GM23338 (cell line): ENCODE measurements around the gene GATAD2A. TPM values are rescaled to one million over a fixed set of nuclear protein-coding genes. Genes with fewer than 3 reads are reported as not detected.
A peak's percentile ranks its signal among the peaks of the same experiment; 100 is the strongest.

Experiments
- ATAC-seq: fragments of 200-7000 bp; cut with Tn5 transposase; 3 replicates; pipeline ENCODE4 v1.9.1; 2020
- DNase-seq: peaks from one replicate; pipeline ENCODE4 v3.0.0-alpha.2; 2015; ENCODE audit warnings: low spot score
- H2AFZ ChIP-seq: fragments of 200-600 bp; sonication (generic); 2 replicates; pipeline ENCODE4 v1.8.0; 2016; ENCODE audit warnings: antibody characterized with exemption, mild to moderate bottlenecking, moderate library complexity
- H3F3A ChIP-seq: fragments of 200-600 bp; sonication (generic); replicated peaks from 2 replicates; pipeline ENCODE4 v1.8.0; 2017; ENCODE audit warnings: antibody characterized with exemption, mixed run types, low read depth
- H3K27ac ChIP-seq: fragments of 200-600 bp; sonication (generic); 2 replicates; pipeline ENCODE4 v1.6.1; 2016; ENCODE audit warnings: low read depth
- H3K27me3 ChIP-seq: fragments of 200-600 bp; sonication (generic); 2 replicates; pipeline ENCODE4 v1.8.0; 2016; ENCODE audit warnings: mild to moderate bottlenecking, mixed run types, moderate library complexity; ENCODE audit not compliant: insufficient read depth
- H3K36me3 ChIP-seq: fragments of 200-600 bp; sonication (generic); 2 replicates; pipeline ENCODE4 v1.8.0; 2016; ENCODE audit warnings: mild to moderate bottlenecking; ENCODE audit not compliant: insufficient read depth
- H3K4me1 ChIP-seq: fragments of 200-600 bp; sonication (generic); 2 replicates; pipeline ENCODE4 v1.8.0; 2016; ENCODE audit warnings: mild to moderate bottlenecking, moderate library complexity; ENCODE audit not compliant: insufficient read depth
- H3K4me2 ChIP-seq: fragments of 200-600 bp; sonication (generic); 2 replicates; pipeline ENCODE4 v1.7.1; 2017; ENCODE audit warnings: mixed run types
- H3K4me3 ChIP-seq: fragments of 200-600 bp; sonication (generic); 2 replicates; pipeline ENCODE4 v1.6.1; 2016; ENCODE audit warnings: mixed run types
- H3K79me2 ChIP-seq: fragments of 200-600 bp; sonication (generic); replicated peaks from 2 replicates; pipeline ENCODE4 v1.8.0; 2017; ENCODE audit warnings: mild to moderate bottlenecking; ENCODE audit not compliant: insufficient read depth
- H3K9me2 ChIP-seq: fragments of 200-600 bp; sonication (generic); 2 replicates; pipeline ENCODE4 v1.8.0; 2017; ENCODE audit not compliant: insufficient read depth
- H4K20me1 ChIP-seq: fragments of 200-600 bp; sonication (generic); replicated peaks from 2 replicates; pipeline ENCODE4 v1.8.0; 2017; ENCODE audit warnings: mild to moderate bottlenecking; ENCODE audit not compliant: insufficient read depth
- H3K27ac Mint-ChIP-seq: 2 replicates; pipeline ENCODE4 v1.8.0; 2020; ENCODE audit warnings: inconsistent platforms, mild to moderate bottlenecking, moderate library complexity, mixed read lengths
- H3K27me3 Mint-ChIP-seq: 3 replicates; pipeline ENCODE4 v1.8.0; 2022; ENCODE audit warnings: low read depth, mild to moderate bottlenecking, moderate library complexity, mixed read lengths, inconsistent platforms; ENCODE audit not compliant: insufficient read depth, poor library complexity
- H3K36me3 Mint-ChIP-seq: 3 replicates; pipeline ENCODE4 v1.8.0; 2021; ENCODE audit warnings: low read depth, mild to moderate bottlenecking, inconsistent platforms, moderate library complexity, mixed read lengths
- H3K4me1 Mint-ChIP-seq: 3 replicates; pipeline ENCODE4 v1.8.0; 2020; ENCODE audit warnings: mild to moderate bottlenecking, inconsistent platforms, mixed read lengths
- H3K4me3 Mint-ChIP-seq: 3 replicates; pipeline ENCODE4 v1.8.0; 2021; ENCODE audit warnings: moderate library complexity, mild to moderate bottlenecking, inconsistent platforms, mixed read lengths
- H3K9me3 Mint-ChIP-seq: 3 replicates; pipeline ENCODE4 v1.8.0; 2020; ENCODE audit warnings: moderate library complexity, mild to moderate bottlenecking, inconsistent platforms, mixed read lengths
- STAT1 ChIP-seq: IDR thresholded peaks from one replicate; pipeline ENCODE4 v1.6.1; 2016; ENCODE audit warnings: antibody characterized with exemption; ENCODE audit not compliant: unreplicated experiment
- ZNF331 ChIP-seq: fragments of 250-450 bp; sonication (Bioruptor Pico); IDR thresholded peaks from 2 replicates; pipeline ENCODE4 v1.5.0; 2020; ENCODE audit warnings: low read depth, mild to moderate bottlenecking, moderate library complexity
- polyA plus RNA-seq: library from polyadenylated mRNA; unstranded; fragments of >200 nt; fragmentation: Nextera tagmentation; extraction: Ambion mirVana; gene quantifications from 2 replicates; pipeline ENCODE4 v1.2.1, GENCODE V29; 2016
- total RNA-seq: library from RNA; depleted of rRNA; stranded (reverse); fragments of >200 nt; shearing (Covaris generic); gene quantifications from 2 replicates; pipeline ENCODE4 v1.2.3, GENCODE V29; 2014
- TF ChIP-seq, protein P1 (sequence below): fragments of 250-450 bp; sonication (Bioruptor Pico); IDR thresholded peaks from 2 replicates; pipeline ENCODE4 v1.5.0; 2020; ENCODE audit warnings: mild to moderate bottlenecking, moderate library complexity
- TF ChIP-seq, protein P2 (sequence below): IDR thresholded peaks from one replicate; pipeline ENCODE4 v1.6.1; 2018; ENCODE audit warnings: antibody characterized with exemption; ENCODE audit not compliant: unreplicated experiment
- TF ChIP-seq, protein P3 (sequence below): IDR thresholded peaks from 2 replicates; pipeline ENCODE4 v1.6.1; 2016; ENCODE audit warnings: antibody characterized with exemption

GATAD2A gene
- total and polyA plus RNA-seq, 2 experiments from 2014 or later = 40.0 to 151 TPM

DNA sequence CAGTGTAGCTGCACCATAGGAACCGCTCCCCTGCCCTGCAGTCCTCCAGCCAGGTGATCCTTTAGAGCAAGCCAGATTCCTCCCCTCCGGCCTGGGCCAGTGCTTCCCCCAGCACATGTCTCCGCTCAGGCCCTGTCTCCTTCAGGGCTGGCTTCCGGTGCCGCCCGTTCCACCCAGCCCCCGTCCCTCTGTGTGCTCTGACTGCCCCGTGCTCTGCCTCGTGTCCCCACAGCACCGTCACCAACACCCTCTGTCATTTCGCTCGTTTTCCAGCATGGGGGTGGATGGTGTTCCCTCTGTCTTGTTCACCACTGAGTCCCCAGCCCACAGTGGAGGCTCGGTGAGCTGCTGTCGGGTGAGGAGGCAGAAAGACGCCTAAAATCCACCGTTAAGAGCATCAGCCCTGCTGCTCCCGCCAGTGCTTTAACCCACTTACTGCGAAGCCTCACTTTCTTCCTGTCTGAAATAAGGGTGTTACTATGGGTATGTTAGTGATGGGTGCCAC, 55.3 kb downstream of the GATAD2A start:
- peak overlapping the region; percentile 27; the same call in 1 of the 2 replicates for H3K4me3 ChIP-seq
- H2AFZ ChIP-seq = no peak overlapping the region
- peak; percentile 36 for ATAC-seq
- Mint-ChIP-seq H3K27ac (peak overlapping the region; percentile 96), H3K27me3 (peaks cover 17% of the 10 kb centered on the region), H3K4me3 (peak overlapping the region; percentile 69), H3K4me1 (peaks cover 84% of the 10 kb centered on the region), H3K36me3 (peaks cover 22% of the 10 kb centered on the region), H3K9me3 (peaks cover 5% of the 10 kb centered on the region; the same call in 1 of the 3 replicates)
- DNase-seq = peak; percentile 76
- H3K9me2 ChIP-seq = no peaks in the 10 kb centered on the region
- H4K20me1 ChIP-seq = peaks cover 55% of the 10 kb centered on the region
- H3K79me2 ChIP-seq = peaks cover 99% of the 10 kb centered on the region
- peak overlapping the region; percentile 89 for H3K4me2 ChIP-seq
- H3F3A ChIP-seq = peaks cover 25% of the 10 kb centered on the region
- H3K36me3 ChIP-seq = peaks cover 7% of the 10 kb centered on the region; the same call in 1 of the 2 replicates
- H3K27ac ChIP-seq = peak overlapping the region; percentile 93
- TF ChIP-seq, protein P1, sequence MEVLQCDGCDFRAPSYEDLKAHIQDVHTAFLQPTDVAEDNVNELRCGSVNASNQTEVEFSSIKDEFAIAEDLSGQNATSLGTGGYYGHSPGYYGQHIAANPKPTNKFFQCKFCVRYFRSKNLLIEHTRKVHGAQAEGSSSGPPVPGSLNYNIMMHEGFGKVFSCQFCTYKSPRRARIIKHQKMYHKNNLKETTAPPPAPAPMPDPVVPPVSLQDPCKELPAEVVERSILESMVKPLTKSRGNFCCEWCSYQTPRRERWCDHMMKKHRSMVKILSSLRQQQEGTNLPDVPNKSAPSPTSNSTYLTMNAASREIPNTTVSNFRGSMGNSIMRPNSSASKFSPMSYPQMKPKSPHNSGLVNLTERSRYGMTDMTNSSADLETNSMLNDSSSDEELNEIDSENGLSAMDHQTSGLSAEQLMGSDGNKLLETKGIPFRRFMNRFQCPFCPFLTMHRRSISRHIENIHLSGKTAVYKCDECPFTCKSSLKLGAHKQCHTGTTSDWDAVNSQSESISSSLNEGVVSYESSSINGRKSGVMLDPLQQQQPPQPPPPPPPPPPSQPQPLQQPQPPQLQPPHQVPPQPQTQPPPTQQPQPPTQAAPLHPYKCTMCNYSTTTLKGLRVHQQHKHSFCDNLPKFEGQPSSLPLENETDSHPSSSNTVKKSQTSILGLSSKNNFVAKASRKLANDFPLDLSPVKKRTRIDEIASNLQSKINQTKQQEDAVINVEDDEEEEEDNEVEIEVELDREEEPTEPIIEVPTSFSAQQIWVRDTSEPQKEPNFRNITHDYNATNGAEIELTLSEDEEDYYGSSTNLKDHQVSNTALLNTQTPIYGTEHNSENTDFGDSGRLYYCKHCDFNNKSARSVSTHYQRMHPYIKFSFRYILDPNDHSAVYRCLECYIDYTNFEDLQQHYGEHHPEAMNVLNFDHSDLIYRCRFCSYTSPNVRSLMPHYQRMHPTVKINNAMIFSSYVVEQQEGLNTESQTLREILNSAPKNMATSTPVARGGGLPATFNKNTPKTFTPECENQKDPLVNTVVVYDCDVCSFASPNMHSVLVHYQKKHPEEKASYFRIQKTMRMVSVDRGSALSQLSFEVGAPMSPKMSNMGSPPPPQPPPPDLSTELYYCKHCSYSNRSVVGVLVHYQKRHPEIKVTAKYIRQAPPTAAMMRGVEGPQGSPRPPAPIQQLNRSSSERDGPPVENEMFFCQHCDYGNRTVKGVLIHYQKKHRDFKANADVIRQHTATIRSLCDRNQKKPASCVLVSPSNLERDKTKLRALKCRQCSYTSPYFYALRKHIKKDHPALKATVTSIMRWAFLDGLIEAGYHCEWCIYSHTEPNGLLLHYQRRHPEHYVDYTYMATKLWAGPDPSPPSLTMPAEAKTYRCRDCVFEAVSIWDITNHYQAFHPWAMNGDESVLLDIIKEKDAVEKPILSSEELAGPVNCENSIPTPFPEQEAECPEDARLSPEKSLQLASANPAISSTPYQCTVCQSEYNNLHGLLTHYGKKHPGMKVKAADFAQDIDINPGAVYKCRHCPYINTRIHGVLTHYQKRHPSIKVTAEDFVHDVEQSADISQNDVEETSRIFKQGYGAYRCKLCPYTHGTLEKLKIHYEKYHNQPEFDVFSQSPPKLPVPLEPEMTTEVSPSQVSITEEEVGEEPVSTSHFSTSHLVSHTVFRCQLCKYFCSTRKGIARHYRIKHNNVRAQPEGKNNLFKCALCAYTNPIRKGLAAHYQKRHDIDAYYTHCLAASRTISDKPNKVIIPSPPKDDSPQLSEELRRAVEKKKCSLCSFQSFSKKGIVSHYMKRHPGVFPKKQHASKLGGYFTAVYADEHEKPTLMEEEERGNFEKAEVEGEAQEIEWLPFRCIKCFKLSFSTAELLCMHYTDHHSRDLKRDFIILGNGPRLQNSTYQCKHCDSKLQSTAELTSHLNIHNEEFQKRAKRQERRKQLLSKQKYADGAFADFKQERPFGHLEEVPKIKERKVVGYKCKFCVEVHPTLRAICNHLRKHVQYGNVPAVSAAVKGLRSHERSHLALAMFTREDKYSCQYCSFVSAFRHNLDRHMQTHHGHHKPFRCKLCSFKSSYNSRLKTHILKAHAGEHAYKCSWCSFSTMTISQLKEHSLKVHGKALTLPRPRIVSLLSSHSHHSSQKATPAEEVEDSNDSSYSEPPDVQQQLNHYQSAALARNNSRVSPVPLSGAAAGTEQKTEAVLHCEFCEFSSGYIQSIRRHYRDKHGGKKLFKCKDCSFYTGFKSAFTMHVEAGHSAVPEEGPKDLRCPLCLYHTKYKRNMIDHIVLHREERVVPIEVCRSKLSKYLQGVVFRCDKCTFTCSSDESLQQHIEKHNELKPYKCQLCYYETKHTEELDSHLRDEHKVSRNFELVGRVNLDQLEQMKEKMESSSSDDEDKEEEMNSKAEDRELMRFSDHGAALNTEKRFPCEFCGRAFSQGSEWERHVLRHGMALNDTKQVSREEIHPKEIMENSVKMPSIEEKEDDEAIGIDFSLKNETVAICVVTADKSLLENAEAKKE (CRISPR knock-in tag) = no peak
- TF ChIP-seq STAT1 = no peak
- H3K27me3 ChIP-seq = no peaks in the 10 kb centered on the region
- H3K4me1 ChIP-seq = peaks cover 57% of the 10 kb centered on the region

DNA sequence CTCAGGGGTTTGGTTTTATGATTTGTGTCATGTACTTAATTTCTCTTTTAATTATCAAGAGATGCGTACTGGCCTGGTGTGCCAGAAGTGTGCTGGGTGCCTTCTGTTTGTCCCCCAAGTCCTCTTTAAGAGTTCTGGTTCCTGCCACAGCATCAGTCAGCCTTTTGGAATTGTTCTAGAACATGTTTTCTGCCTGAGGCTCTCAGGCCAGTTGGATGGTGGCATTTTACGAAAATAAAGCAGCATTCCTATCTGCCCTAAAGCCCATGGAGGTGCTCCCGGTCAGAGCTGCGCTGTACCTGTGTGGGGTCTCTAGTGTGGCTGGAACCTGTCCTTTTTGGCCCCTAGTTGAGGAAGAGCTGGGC, 55.8 kb downstream of the GATAD2A start:
- H3F3A ChIP-seq = peaks cover 27% of the 10 kb centered on the region
- DNase-seq (no peak), ATAC-seq (no peak)
- peaks cover 7% of the 10 kb centered on the region; the same call in 1 of the 2 replicates for H3K36me3 ChIP-seq
- H4K20me1 ChIP-seq = peaks cover 51% of the 10 kb centered on the region
- H3K9me2 ChIP-seq = no peaks in the 10 kb centered on the region
- Mint-ChIP-seq H3K9me3 (peaks cover 9% of the 10 kb centered on the region; the same call in 2 of the 3 replicates), H3K4me3 (peak overlapping the region; percentile 69), H3K27me3 (peaks cover 17% of the 10 kb centered on the region), H3K27ac (peak overlapping the region; percentile 96), H3K36me3 (peaks cover 27% of the 10 kb centered on the region), H3K4me1 (peaks cover 81% of the 10 kb centered on the region)
- H3K4me3 ChIP-seq = peak overlapping the region; percentile 52; the same call in 1 of the 2 replicates
- H3K4me2 ChIP-seq = peak overlapping the region; percentile 89
- peaks cover 57% of the 10 kb centered on the region for H3K4me1 ChIP-seq
- peaks cover 99% of the 10 kb centered on the region for H3K79me2 ChIP-seq
- no peak overlapping the region for H2AFZ ChIP-seq
- peak overlapping the region; percentile 93 for H3K27ac ChIP-seq
- no peaks in the 10 kb centered on the region for H3K27me3 ChIP-seq
- TF ChIP-seq ZNF331 (CRISPR knock-in tag) = no peak
- TF ChIP-seq, protein P2, sequence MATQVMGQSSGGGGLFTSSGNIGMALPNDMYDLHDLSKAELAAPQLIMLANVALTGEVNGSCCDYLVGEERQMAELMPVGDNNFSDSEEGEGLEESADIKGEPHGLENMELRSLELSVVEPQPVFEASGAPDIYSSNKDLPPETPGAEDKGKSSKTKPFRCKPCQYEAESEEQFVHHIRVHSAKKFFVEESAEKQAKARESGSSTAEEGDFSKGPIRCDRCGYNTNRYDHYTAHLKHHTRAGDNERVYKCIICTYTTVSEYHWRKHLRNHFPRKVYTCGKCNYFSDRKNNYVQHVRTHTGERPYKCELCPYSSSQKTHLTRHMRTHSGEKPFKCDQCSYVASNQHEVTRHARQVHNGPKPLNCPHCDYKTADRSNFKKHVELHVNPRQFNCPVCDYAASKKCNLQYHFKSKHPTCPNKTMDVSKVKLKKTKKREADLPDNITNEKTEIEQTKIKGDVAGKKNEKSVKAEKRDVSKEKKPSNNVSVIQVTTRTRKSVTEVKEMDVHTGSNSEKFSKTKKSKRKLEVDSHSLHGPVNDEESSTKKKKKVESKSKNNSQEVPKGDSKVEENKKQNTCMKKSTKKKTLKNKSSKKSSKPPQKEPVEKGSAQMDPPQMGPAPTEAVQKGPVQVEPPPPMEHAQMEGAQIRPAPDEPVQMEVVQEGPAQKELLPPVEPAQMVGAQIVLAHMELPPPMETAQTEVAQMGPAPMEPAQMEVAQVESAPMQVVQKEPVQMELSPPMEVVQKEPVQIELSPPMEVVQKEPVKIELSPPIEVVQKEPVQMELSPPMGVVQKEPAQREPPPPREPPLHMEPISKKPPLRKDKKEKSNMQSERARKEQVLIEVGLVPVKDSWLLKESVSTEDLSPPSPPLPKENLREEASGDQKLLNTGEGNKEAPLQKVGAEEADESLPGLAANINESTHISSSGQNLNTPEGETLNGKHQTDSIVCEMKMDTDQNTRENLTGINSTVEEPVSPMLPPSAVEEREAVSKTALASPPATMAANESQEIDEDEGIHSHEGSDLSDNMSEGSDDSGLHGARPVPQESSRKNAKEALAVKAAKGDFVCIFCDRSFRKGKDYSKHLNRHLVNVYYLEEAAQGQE = no peak
- TF ChIP-seq, protein P3, sequence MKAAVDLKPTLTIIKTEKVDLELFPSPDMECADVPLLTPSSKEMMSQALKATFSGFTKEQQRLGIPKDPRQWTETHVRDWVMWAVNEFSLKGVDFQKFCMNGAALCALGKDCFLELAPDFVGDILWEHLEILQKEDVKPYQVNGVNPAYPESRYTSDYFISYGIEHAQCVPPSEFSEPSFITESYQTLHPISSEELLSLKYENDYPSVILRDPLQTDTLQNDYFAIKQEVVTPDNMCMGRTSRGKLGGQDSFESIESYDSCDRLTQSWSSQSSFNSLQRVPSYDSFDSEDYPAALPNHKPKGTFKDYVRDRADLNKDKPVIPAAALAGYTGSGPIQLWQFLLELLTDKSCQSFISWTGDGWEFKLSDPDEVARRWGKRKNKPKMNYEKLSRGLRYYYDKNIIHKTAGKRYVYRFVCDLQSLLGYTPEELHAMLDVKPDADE = no peak
